ENCODE results near the gene FAM187B. TPM values are rescaled to one million over a fixed set of nuclear protein-coding genes. Genes with fewer than 3 reads are reported as not detected.

FAM187B gene
- total and polyA plus RNA-seq, 2 experiments from 2014 or later: 0.23 TPM; not detected in 1

DNA sequence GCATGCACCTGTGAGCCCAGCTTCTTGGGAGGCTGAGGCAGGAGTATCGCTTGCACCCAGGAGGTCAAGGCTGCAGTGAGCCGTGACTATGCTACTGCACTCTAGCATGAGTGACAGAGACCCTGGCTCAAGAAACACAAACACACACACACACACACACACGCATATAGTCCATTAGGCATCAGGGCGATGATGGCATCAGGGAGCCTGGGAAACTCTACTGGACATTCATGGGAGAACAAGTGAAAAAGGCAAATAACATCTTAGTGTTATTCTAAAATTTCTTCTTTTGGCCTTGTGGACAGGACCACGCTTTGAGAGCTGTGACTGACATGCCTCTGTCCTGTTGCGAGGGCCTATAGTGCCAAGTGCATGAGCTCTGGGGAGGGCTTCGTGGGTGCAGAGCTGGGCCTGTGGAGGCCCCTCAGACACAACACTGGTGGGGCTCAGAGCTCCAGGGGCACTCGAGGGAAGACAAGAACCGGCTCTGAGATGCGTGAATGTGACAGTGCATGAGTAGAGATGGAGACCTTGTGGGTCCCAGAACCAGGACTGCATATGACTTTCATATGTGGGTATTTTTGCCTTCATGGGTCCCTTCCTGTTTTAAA lies 32.3 kb upstream of the FAM187B start (continued):
- TF ChIP-seq, protein P1, sequence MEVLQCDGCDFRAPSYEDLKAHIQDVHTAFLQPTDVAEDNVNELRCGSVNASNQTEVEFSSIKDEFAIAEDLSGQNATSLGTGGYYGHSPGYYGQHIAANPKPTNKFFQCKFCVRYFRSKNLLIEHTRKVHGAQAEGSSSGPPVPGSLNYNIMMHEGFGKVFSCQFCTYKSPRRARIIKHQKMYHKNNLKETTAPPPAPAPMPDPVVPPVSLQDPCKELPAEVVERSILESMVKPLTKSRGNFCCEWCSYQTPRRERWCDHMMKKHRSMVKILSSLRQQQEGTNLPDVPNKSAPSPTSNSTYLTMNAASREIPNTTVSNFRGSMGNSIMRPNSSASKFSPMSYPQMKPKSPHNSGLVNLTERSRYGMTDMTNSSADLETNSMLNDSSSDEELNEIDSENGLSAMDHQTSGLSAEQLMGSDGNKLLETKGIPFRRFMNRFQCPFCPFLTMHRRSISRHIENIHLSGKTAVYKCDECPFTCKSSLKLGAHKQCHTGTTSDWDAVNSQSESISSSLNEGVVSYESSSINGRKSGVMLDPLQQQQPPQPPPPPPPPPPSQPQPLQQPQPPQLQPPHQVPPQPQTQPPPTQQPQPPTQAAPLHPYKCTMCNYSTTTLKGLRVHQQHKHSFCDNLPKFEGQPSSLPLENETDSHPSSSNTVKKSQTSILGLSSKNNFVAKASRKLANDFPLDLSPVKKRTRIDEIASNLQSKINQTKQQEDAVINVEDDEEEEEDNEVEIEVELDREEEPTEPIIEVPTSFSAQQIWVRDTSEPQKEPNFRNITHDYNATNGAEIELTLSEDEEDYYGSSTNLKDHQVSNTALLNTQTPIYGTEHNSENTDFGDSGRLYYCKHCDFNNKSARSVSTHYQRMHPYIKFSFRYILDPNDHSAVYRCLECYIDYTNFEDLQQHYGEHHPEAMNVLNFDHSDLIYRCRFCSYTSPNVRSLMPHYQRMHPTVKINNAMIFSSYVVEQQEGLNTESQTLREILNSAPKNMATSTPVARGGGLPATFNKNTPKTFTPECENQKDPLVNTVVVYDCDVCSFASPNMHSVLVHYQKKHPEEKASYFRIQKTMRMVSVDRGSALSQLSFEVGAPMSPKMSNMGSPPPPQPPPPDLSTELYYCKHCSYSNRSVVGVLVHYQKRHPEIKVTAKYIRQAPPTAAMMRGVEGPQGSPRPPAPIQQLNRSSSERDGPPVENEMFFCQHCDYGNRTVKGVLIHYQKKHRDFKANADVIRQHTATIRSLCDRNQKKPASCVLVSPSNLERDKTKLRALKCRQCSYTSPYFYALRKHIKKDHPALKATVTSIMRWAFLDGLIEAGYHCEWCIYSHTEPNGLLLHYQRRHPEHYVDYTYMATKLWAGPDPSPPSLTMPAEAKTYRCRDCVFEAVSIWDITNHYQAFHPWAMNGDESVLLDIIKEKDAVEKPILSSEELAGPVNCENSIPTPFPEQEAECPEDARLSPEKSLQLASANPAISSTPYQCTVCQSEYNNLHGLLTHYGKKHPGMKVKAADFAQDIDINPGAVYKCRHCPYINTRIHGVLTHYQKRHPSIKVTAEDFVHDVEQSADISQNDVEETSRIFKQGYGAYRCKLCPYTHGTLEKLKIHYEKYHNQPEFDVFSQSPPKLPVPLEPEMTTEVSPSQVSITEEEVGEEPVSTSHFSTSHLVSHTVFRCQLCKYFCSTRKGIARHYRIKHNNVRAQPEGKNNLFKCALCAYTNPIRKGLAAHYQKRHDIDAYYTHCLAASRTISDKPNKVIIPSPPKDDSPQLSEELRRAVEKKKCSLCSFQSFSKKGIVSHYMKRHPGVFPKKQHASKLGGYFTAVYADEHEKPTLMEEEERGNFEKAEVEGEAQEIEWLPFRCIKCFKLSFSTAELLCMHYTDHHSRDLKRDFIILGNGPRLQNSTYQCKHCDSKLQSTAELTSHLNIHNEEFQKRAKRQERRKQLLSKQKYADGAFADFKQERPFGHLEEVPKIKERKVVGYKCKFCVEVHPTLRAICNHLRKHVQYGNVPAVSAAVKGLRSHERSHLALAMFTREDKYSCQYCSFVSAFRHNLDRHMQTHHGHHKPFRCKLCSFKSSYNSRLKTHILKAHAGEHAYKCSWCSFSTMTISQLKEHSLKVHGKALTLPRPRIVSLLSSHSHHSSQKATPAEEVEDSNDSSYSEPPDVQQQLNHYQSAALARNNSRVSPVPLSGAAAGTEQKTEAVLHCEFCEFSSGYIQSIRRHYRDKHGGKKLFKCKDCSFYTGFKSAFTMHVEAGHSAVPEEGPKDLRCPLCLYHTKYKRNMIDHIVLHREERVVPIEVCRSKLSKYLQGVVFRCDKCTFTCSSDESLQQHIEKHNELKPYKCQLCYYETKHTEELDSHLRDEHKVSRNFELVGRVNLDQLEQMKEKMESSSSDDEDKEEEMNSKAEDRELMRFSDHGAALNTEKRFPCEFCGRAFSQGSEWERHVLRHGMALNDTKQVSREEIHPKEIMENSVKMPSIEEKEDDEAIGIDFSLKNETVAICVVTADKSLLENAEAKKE (CRISPR knock-in tag; IDR thresholded peaks at IDR 0.05): no peak

GRCh38 chr19:35257113-35257461 lies 28.5 kb upstream of the FAM187B start:
- peaks cover 85% of the 10 kb centered on the region for H3K36me3 Mint-ChIP-seq (ENCODE audit: low read depth)
- no peak overlapping the region for H3K4me3 ChIP-seq
- no peaks in the 10 kb centered on the region for H3K27me3 ChIP-seq (ENCODE audit: insufficient read depth)
- H4K20me1 ChIP-seq (replicated peaks; ENCODE audit: insufficient read depth): peaks cover 33% of the 10 kb centered on the region
- peaks cover 5% of the 10 kb centered on the region for H3K4me1 Mint-ChIP-seq
- ATAC-seq (no peak), DNase-seq (ENCODE audit: low spot score) (no peak)
- 0 out of 2 replicates have a peak overlapping the region, but pooled peaks have one; percentile 19 for H3K27ac ChIP-seq (ENCODE audit: low read depth)
- H3K9me3 Mint-ChIP-seq: no peaks in the 10 kb centered on the region
- H3K4me2 ChIP-seq: no peak overlapping the region
- 0 out of 2 replicates have a peak overlapping the region, but pooled peaks have one; percentile 31 for H3K27ac Mint-ChIP-seq
- H3K36me3 ChIP-seq (ENCODE audit: insufficient read depth): 0 out of 2 replicates have a peak, but pooled peaks cover 23% of the 10 kb centered on the region
- peaks cover 22% of the 10 kb centered on the region for H3K27me3 Mint-ChIP-seq (ENCODE audit: insufficient read depth, low read depth, poor library complexity)
- no peaks in the 10 kb centered on the region for H3K4me1 ChIP-seq (ENCODE audit: insufficient read depth)
- H3K4me3 Mint-ChIP-seq: no peak overlapping the region
- peaks cover 42% of the 10 kb centered on the region for H3K79me2 ChIP-seq (replicated peaks; ENCODE audit: insufficient read depth)
- no peak overlapping the region for H2AFZ ChIP-seq
- H3K9me2 ChIP-seq (ENCODE audit: insufficient read depth): no peaks in the 10 kb centered on the region
- no peaks in the 10 kb centered on the region for H3F3A ChIP-seq (replicated peaks; ENCODE audit: low read depth)
- TF ChIP-seq, protein P2, sequence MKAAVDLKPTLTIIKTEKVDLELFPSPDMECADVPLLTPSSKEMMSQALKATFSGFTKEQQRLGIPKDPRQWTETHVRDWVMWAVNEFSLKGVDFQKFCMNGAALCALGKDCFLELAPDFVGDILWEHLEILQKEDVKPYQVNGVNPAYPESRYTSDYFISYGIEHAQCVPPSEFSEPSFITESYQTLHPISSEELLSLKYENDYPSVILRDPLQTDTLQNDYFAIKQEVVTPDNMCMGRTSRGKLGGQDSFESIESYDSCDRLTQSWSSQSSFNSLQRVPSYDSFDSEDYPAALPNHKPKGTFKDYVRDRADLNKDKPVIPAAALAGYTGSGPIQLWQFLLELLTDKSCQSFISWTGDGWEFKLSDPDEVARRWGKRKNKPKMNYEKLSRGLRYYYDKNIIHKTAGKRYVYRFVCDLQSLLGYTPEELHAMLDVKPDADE (IDR thresholded peaks at IDR 0.05): no peak
- TF ChIP-seq EZH2 (IDR thresholded peaks at IDR 0.05; ENCODE audit: low read depth, unreplicated experiment): no peak
- TF ChIP-seq EZH2phosphoT487 (IDR thresholded peaks at IDR 0.05; ENCODE audit: unreplicated experiment): no peak
- TF ChIP-seq POLR2AphosphoS5 (IDR thresholded peaks at IDR 0.05; ENCODE audit: low read depth): no peak
- TF ChIP-seq CTCF (conservative IDR thresholded peaks at IDR 0.05; ENCODE audit: low read depth in 2 of 2): no peak
- no peak for TF ChIP-seq NANOG (IDR thresholded peaks at IDR 0.05; ENCODE audit: borderline replicate concordance)
- no peak for TF ChIP-seq CREB1 (CRISPR knock-in tag; IDR thresholded peaks at IDR 0.05; ENCODE audit: low read depth)
- TF ChIP-seq REST (IDR thresholded peaks at IDR 0.05; ENCODE audit: unreplicated experiment): no peak
- no peak for TF ChIP-seq JUNB (IDR thresholded peaks at IDR 0.05; ENCODE audit: unreplicated experiment)
- no peak for TF ChIP-seq ZNF114 (CRISPR knock-in tag; IDR thresholded peaks at IDR 0.05)
- TF ChIP-seq STAT1 (IDR thresholded peaks at IDR 0.05; ENCODE audit: unreplicated experiment): no peak
- no peak for TF ChIP-seq ZNF331 (CRISPR knock-in tag; IDR thresholded peaks at IDR 0.05; ENCODE audit: low read depth)
